DOHH2 (cell line): ENCODE data around the gene GAS2L1.

Experiments used
- EZH2phosphoT487 ChIP-seq: fragments of 200-600 bp; sonication (generic); IDR thresholded peaks from 2 replicates; pipeline ENCODE4 v1.6.1; 2017; ENCODE audit warnings: borderline replicate concordance, mild to moderate bottlenecking, antibody characterized with exemption, low read length, moderate library complexity, mixed read lengths
- TF ChIP-seq, protein P1 (sequence below): fragments of 200-600 bp; sonication (generic); IDR thresholded peaks from one replicate; pipeline ENCODE4 v1.5.1; 2014; ENCODE audit warnings: antibody characterized with exemption, mild to moderate bottlenecking, low read depth, low read length; ENCODE audit not compliant: poor library complexity, severe bottlenecking

- TF ChIP-seq, protein P1, sequence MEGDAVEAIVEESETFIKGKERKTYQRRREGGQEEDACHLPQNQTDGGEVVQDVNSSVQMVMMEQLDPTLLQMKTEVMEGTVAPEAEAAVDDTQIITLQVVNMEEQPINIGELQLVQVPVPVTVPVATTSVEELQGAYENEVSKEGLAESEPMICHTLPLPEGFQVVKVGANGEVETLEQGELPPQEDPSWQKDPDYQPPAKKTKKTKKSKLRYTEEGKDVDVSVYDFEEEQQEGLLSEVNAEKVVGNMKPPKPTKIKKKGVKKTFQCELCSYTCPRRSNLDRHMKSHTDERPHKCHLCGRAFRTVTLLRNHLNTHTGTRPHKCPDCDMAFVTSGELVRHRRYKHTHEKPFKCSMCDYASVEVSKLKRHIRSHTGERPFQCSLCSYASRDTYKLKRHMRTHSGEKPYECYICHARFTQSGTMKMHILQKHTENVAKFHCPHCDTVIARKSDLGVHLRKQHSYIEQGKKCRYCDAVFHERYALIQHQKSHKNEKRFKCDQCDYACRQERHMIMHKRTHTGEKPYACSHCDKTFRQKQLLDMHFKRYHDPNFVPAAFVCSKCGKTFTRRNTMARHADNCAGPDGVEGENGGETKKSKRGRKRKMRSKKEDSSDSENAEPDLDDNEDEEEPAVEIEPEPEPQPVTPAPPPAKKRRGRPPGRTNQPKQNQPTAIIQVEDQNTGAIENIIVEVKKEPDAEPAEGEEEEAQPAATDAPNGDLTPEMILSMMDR, result no peak
- TF ChIP-seq EZH2phosphoT487, result no peak
Measured at GRCh38 chr22:29307596-29308147, 1.2 kb downstream of the GAS2L1 start.
